Kidney (tissue), 14 donors: ENCODE measurements around the gene PPP6R2. TPM values are rescaled to one million over a fixed set of nuclear protein-coding genes. Genes with fewer than 3 reads are reported as not detected.

ENCODE experiments used
- DNase-seq, 5 donors: peaks; one replicate each; pipeline ENCODE4 v3.0.0-alpha.2; 2013 to 2020
- FAIRE-seq: peaks from 2 replicates; lab custom pipeline; 2012; peaks lifted over from hg19 to GRCh38; lab: Jason Lieb, UNC
- H3K27ac ChIP-seq, 2 donors: one replicate each; pipeline ENCODE4 v1.7.0; 2013; ENCODE audit warnings: low read depth in 2 of 2, low read length in 2 of 2, inconsistent platforms in 1 of 2
- H3K27me3 ChIP-seq: one replicate; pipeline ENCODE4 v1.7.1; 2013; ENCODE audit warnings: low read length, inconsistent platforms; ENCODE audit not compliant: control insufficient read depth, insufficient read depth
- H3K36me3 ChIP-seq, 3 donors: one replicate each; pipeline versions ENCODE4 v1.7.0 to v1.7.1; 2013; ENCODE audit warnings: low read length in 3 of 3, control low read depth in 1 of 3, inconsistent platforms in 1 of 3; ENCODE audit not compliant: insufficient read depth in 3 of 3, control insufficient read depth in 2 of 3
- H3K4me1 ChIP-seq, 3 donors: one replicate each; pipeline versions ENCODE4 v1.7.0 to v1.7.1; 2013; ENCODE audit warnings: low read length in 3 of 3, inconsistent platforms in 1 of 3, low read depth in 1 of 3; ENCODE audit not compliant: control insufficient read depth in 2 of 3, insufficient read depth in 2 of 3
- H3K4me3 ChIP-seq, 3 donors: one replicate each; pipeline versions ENCODE4 v1.7.0 to v1.8.1; 2013; ENCODE audit warnings: low read length in 3 of 3, control low read depth in 1 of 3, inconsistent platforms in 1 of 3
- H3K9ac ChIP-seq, 3 donors: one replicate each; pipeline versions ENCODE4 v1.7.0 to v1.7.1; 2013; ENCODE audit warnings: low read length in 3 of 3, control low read depth in 1 of 3, inconsistent platforms in 1 of 3
- H3K9me3 ChIP-seq, 3 donors: one replicate each; pipeline versions ENCODE4 v1.7.0 to v1.7.1; 2013; ENCODE audit warnings: low read length in 3 of 3, control low read depth in 1 of 3, inconsistent platforms in 1 of 3; ENCODE audit not compliant: control insufficient read depth in 2 of 3, insufficient read depth in 1 of 3
- intact Hi-C: fragments of 100-400 bp; cut with DNase I; formaldehyde crosslinking; loops from one replicate; pipeline ENCODE4 v1.11.1; 2022
- polyA plus RNA-seq: library from polyadenylated mRNA; stranded (reverse); fragments of 350-450 nt; fragmentation: Illumina TruSeq; extraction: RNeasy Lipid Tissue Mini Kit (QIAGEN cat#74804); gene quantifications from one replicate; pipeline ENCODE4 v1.2.3, GENCODE V29; 2014; ENCODE audit warnings: low read depth, low replicate concordance; ENCODE audit not compliant: insufficient read depth
- total RNA-seq: library from RNA; stranded (reverse); fragmentation: NEBNext Ultra II Directional; extraction: Animal tissue kit (Norgen Biotek cat#: 25700); gene quantifications from one replicate; pipeline ENCODE4 v1.2.1, GENCODE V29; 2021
- TF ChIP-seq, protein P1 (sequence below): IDR thresholded peaks from 3 replicates; pipeline ENCODE4 v1.5.1; 2012; ENCODE audit warnings: mild to moderate bottlenecking, moderate library complexity, borderline replicate concordance; ENCODE audit not compliant: insufficient read depth; ENCODE audit errors: extremely low read depth
- donor health status: control.
- donor health status: control.
- donor health status: control.
- donor health status: control.
- donor health status: control.
- donor health status: DM: yes; HTN: yes; CAD: no.
- donor health status: Normal renal cell carcinoma (clear cell type).

Gene PPP6R2
- total and polyA plus RNA-seq, 2 donors from 2014 or later: 39.4 to 53.8 TPM

DNA sequence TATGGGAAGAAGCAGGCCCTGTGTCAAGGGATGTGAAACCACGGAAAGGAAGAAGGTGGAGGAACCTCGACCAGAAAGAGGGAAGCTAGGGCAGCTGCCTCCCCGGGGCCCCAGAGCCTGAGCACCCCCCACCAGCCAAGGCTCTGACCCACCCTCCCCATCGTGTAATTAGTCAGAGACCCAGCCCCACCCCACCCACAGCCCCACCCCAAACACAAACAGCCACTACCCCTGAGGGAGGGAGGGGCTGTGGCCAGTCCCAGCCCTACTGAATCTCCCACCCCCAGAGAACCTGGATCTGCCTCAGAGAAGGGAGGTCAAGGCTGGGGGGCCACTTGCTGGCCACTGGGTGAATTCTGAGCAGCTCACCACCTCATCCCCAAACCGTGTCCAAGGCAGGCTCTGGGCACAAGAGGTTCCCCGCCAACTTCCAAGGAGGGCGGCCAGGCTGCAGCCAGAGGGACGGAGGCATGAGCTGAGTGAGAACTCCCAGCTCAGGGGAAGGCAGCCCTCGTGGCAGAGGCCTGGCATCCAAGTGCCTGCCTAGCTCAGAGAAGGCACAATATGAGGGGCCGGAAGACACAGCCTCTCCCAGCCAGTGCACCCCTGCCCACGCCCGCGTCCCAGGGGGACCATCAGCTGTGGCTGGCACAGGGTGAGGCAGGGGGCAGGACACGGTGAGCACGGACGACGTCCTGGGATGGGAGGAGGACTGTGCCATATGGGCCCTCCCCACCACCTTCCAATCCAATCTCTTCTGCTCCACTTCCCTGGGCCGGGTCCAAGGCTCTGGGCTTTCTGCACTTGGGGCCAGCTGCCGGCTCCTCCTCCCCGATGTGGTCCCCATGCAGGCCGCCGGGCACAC, 38.4 kb upstream of the PPP6R2 start:
- Histone ChIP-seq H3K9ac (peak overlapping the region in 2 of 3 donors; percentile 10 to 82), H3K27ac (peak overlapping the region; percentile 93 to 97), H3K27me3 (no peaks in the 10 kb centered on the region), H3K36me3 (no peaks in the 10 kb centered on the region), H3K4me1 (peaks cover 0 to 66% (median 37%) of the 10 kb centered on the region in 3 donors), H3K4me3 (peak overlapping the region in 2 of 3 donors; percentile 28 to 84), H3K9me3 (no peaks in the 10 kb centered on the region)
- TF ChIP-seq, protein P1, sequence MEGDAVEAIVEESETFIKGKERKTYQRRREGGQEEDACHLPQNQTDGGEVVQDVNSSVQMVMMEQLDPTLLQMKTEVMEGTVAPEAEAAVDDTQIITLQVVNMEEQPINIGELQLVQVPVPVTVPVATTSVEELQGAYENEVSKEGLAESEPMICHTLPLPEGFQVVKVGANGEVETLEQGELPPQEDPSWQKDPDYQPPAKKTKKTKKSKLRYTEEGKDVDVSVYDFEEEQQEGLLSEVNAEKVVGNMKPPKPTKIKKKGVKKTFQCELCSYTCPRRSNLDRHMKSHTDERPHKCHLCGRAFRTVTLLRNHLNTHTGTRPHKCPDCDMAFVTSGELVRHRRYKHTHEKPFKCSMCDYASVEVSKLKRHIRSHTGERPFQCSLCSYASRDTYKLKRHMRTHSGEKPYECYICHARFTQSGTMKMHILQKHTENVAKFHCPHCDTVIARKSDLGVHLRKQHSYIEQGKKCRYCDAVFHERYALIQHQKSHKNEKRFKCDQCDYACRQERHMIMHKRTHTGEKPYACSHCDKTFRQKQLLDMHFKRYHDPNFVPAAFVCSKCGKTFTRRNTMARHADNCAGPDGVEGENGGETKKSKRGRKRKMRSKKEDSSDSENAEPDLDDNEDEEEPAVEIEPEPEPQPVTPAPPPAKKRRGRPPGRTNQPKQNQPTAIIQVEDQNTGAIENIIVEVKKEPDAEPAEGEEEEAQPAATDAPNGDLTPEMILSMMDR: no peak
- FAIRE-seq: no peak
- intact Hi-C loops: no loop called here
- DNase-seq: no peak

DNA sequence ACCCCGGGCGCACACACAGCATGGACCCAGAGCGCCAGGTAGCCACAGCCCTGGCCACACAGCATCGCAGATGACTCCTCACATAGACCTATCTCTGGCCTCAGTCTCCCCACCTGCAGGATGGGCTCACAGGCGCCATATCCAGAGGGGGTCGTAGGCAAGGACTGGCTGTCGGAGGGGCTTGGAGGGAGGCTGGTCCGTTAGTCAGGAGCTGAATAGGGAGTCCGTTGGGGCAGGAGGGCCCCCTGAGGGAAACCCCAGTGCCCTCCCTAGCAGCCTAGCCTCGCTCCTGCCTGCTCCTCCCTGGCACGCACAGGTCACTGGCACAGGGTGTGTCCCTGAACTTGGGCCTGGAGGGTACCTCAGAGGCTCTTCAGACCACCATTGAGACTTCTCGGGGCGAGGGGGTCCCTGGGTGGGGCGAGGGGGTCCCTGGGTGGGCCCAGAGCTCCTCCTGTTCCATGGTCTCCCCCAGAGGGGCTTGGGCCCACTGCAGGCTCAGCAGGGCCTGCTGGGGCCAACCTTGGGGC, 37.7 kb upstream of the PPP6R2 start:
- no peak for DNase-seq
- no peaks in the 10 kb centered on the region for H3K36me3 ChIP-seq
- H3K27ac ChIP-seq: peak overlapping the region; percentile 93 to 97
- H3K9me3 ChIP-seq: no peaks in the 10 kb centered on the region
- H3K4me3 ChIP-seq: peak overlapping the region; percentile 74 to 84 (median 81)
- H3K4me1 ChIP-seq: peaks cover 0 to 67% (median 37%) of the 10 kb centered on the region in 3 donors
- intact Hi-C loops: no loop called here
- FAIRE-seq: no peak
- TF ChIP-seq, protein P1: no peak
- H3K9ac ChIP-seq: peak overlapping the region in 2 of 3 donors; percentile 25 to 82
- no peaks in the 10 kb centered on the region for H3K27me3 ChIP-seq

DNA sequence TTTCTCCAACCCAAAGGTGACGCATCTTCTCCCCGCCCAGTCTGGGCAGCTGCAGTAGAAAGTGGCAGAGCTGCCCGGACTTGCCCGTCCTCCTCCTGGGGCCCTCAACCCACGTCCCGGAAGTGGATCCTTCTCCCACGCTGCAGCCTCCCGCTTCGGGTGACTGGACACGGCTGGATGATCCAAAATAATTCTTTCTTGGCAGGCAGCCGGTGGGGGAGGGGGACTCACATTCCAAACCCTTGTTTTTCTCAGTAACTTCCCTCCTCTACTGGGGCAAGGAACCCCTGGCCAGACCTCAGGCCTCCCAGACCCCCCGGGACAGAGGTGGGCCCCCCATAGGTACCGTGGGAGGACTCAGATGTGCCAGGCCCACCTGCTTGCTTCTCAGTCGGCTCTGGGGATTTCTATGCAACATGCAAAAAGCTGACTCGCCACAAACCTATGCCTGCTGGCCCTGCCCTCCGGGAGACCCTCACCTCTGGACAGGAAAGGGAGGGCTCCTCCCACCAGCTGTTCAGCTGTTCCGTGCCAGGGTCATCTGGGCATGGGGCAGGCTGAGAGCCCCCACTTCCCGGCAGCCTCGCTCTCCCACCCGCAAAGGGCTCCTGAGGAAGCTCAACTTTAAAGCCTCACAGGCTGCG, 37.1 kb upstream of the PPP6R2 start:
- no peaks in the 10 kb centered on the region for H3K27me3 ChIP-seq
- intact Hi-C loops: no loop called here
- no peaks in the 10 kb centered on the region for H3K9me3 ChIP-seq
- peak; percentile 70 for FAIRE-seq
- H3K9ac ChIP-seq: peak overlapping the region; percentile 55 to 82 (median 67)
- TF ChIP-seq, protein P1: no peak
- peak overlapping the region; percentile 93 to 97 for H3K27ac ChIP-seq
- no peaks in the 10 kb centered on the region for H3K36me3 ChIP-seq
- peaks cover 0 to 64% (median 37%) of the 10 kb centered on the region in 3 donors for H3K4me1 ChIP-seq
- H3K4me3 ChIP-seq: peak overlapping the region; percentile 74 to 84 (median 81)
- peak; percentile 95 to 97 (median 96) for DNase-seq
